Panc1 (cell line): ENCODE measurements around the gene CEP170B.

Experiments used
- POLR2AphosphoS5 ChIP-seq: IDR thresholded peaks from 2 replicates; pipeline ENCODE4 v1.6.1; 2012; ENCODE audit warnings: mild to moderate bottlenecking, low read depth, low read length, moderate library complexity
- SIN3A ChIP-seq: IDR thresholded peaks from 2 replicates; pipeline ENCODE4 v1.6.1; 2012; ENCODE audit warnings: low read depth, mild to moderate bottlenecking, low read length, moderate library complexity, borderline replicate concordance; ENCODE audit not compliant: insufficient read depth
- TF ChIP-seq, protein P1 (sequence below): fragments of 450-650 bp; IDR thresholded peaks from 2 replicates; pipeline ENCODE4 v1.5.1; 2017; ENCODE audit warnings: mild to moderate bottlenecking
- TF ChIP-seq, protein P2 (sequence below), 2 experiments: IDR thresholded peaks; 2 replicates each; pipeline ENCODE4 v1.6.1; 2011 to 2012; ENCODE audit warnings: low read depth in 2 of 2, control low read depth in 1 of 2, low read length in 1 of 2, mild to moderate bottlenecking in 1 of 2, moderate library complexity in 1 of 2; ENCODE audit not compliant: insufficient read depth in 1 of 2

DNA sequence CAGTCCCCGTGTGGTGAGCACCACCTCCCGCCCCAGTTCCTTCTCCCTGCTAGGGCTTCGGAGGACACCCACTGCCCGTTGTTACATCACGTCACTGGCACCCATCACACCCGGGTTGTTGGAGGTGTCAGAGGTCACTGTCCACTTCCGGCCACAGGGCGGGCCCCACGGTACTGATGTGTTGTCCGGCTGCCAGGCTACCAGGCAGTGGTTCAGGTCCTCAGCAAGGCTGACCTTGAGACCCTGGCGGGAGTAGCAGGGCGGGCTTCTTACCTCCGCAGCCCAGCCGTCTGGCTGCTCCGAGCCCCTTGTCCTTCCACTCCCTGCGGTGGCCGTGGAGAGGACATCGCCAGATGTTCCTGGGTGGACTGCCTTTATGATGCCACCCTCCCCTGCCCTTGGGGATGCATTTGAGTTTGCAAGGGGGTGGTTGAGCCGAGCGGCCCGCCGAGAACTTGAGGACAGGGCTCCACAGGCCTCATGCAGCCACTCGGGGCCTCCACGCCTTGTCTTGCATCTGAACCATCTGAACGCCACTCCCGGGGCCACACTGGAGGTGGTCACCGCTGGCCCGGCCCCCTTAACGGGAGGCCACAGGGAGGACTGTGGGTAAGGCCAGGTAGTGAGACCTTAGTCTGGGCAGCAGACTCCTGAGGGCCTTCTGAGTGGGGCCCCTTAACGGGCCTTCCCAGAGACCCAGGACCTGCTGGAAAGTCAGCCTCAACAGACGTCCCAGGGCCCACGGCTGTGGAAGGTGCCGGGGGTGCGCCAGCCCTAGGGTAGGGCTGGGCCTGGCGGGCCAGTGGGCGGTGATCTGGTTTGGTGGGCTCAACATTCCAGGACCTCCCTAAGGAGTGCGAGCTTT lies 32.5 kb downstream of the CEP170B start:
- no peak for TF ChIP-seq SIN3A
- TF ChIP-seq, protein P1, sequence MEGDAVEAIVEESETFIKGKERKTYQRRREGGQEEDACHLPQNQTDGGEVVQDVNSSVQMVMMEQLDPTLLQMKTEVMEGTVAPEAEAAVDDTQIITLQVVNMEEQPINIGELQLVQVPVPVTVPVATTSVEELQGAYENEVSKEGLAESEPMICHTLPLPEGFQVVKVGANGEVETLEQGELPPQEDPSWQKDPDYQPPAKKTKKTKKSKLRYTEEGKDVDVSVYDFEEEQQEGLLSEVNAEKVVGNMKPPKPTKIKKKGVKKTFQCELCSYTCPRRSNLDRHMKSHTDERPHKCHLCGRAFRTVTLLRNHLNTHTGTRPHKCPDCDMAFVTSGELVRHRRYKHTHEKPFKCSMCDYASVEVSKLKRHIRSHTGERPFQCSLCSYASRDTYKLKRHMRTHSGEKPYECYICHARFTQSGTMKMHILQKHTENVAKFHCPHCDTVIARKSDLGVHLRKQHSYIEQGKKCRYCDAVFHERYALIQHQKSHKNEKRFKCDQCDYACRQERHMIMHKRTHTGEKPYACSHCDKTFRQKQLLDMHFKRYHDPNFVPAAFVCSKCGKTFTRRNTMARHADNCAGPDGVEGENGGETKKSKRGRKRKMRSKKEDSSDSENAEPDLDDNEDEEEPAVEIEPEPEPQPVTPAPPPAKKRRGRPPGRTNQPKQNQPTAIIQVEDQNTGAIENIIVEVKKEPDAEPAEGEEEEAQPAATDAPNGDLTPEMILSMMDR: no peak
- TF ChIP-seq POLR2AphosphoS5: no peak
- TF ChIP-seq, protein P2, sequence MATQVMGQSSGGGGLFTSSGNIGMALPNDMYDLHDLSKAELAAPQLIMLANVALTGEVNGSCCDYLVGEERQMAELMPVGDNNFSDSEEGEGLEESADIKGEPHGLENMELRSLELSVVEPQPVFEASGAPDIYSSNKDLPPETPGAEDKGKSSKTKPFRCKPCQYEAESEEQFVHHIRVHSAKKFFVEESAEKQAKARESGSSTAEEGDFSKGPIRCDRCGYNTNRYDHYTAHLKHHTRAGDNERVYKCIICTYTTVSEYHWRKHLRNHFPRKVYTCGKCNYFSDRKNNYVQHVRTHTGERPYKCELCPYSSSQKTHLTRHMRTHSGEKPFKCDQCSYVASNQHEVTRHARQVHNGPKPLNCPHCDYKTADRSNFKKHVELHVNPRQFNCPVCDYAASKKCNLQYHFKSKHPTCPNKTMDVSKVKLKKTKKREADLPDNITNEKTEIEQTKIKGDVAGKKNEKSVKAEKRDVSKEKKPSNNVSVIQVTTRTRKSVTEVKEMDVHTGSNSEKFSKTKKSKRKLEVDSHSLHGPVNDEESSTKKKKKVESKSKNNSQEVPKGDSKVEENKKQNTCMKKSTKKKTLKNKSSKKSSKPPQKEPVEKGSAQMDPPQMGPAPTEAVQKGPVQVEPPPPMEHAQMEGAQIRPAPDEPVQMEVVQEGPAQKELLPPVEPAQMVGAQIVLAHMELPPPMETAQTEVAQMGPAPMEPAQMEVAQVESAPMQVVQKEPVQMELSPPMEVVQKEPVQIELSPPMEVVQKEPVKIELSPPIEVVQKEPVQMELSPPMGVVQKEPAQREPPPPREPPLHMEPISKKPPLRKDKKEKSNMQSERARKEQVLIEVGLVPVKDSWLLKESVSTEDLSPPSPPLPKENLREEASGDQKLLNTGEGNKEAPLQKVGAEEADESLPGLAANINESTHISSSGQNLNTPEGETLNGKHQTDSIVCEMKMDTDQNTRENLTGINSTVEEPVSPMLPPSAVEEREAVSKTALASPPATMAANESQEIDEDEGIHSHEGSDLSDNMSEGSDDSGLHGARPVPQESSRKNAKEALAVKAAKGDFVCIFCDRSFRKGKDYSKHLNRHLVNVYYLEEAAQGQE (IDR thresholded peaks at IDR 0.05; ENCODE audit: insufficient read depth in 1 of 2, low read depth in 2 of 2, low read length in 1 of 2): no peak
